OCI-M2 (cell line): ENCODE results near the gene DMAC2.
"Not testable (repeated sequence)": the region's sequence is repeated elsewhere in the genome, so short reads cannot be mapped to it uniquely, and the experiment has no call there.

Experiments used
- DNase-seq: peaks from one replicate; lab custom pipeline; 2025; ENCODE audit not compliant: unreplicated experiment; lab: John Stamatoyannopoulos, UW

Gene DMAC2

DNA sequence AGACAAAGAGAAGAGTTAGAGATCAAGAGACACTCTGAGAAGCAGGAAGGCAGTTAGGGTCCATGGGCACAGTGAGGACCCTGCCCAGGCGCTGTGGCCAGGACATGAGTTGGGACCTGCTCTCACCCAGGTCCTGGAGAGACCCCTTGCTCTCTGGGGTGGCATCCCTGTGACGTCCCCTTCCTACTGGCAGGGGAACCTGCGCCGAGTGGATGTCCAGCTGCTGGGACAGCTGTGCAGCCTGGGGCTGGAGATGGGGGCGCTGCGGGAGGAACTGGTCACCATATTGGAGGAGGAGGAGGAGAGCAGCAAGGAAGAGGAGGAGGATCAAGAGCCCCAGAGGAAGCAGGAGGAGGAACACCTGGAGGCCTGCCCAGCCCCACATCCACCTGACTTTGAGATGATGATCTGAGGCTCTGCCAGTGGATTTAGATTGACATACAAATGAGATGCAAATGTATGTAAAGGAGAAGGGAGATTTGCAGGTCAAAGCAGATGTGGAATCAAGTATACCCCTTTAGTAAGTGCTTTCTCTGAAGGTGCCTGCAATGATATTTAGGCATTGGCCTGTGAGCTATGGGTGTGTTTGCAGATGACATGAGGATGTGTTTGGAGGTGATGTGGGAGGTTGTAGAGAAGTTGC, 4.2 kb upstream of the DMAC2 start:
- no peak for DNase-seq

- no peak for DNase-seq
Measured at GRCh38 chr19:41442473-41443355, 3.0 kb upstream of the DMAC2 start, which contains the start of gene ERICH4. TSS of gene ERICH4 (plus strand) at chr19:41443156. CDS start at chr19:41443170, 14 bp downstream.

DNA sequence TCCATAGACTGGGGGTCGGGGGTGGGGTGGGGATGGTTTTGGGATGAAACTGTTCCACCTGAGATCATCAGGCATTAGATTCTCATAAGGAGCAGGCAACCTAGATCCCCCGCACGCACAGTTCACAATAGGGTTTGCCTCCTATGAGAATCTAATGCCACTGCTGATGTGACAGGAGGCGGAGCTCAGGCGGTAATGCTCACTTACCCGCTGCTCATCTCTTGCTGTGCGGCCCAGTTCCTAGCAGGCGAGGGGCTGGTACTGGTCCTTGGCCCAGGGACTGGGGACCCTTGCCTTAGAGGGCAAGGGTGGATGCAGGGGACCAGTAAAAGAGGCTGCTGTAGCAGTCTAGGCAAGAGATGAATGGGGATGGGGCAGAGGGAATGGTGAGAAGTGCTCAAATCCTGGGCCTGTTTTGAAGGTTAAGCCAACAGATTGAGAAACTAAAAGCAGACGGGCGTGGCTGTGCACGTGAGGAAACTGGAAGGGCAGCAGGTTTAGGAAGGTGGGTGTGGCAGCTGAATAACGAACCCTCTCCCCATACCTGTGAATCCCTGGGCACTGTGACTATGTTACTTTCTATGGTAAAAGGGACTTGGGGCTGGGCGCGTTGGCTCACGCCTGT, 1.7 kb upstream of the DMAC2 start:
- no peak for DNase-seq

DNA sequence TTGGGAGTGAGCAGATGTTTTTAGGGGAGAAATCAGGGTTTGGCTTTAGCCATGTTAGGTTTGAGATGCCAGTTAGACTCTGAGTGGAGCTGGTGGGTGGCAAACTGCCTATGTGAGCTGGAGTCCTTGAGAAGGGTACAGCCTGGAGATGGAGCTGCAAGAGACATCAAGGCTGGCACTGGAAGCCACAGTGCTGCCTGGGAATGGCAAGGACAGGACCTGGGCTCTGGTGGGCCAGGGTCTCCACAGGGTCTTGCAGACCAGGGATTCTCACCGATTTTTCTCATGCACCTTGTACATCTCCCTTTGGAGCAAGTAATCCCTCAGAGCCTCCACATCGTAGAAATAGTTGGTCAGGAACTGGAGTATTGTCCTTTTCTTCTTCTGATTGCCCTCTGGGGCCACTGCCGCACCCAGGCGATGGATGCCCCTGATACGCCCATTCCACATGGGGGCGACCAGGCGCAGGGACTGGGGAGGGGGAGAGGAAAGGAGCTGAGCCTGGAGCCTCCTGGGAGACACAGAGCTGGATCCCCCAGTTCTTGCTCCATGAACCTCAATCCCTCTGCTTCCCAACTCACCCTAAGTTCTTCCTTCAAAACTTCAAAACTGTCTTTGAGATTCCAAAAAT, 1.7 kb downstream of the DMAC2 start:
- DNase-seq: no peak

DNA sequence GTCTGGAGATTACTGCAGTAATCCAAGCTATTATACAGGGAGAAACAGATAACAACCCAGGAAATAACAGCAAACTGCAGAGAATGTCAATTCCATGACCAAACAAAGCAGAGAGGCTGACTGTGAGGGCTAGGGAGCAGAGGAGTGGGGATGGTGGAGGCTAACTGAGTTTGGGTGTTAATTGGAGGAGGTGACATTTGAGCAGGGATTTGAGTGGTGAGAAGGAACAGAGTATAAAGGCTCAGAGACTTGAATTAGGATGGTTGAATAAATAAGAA, 3.1 kb downstream of the DMAC2 start:
- no peak for DNase-seq

DNA sequence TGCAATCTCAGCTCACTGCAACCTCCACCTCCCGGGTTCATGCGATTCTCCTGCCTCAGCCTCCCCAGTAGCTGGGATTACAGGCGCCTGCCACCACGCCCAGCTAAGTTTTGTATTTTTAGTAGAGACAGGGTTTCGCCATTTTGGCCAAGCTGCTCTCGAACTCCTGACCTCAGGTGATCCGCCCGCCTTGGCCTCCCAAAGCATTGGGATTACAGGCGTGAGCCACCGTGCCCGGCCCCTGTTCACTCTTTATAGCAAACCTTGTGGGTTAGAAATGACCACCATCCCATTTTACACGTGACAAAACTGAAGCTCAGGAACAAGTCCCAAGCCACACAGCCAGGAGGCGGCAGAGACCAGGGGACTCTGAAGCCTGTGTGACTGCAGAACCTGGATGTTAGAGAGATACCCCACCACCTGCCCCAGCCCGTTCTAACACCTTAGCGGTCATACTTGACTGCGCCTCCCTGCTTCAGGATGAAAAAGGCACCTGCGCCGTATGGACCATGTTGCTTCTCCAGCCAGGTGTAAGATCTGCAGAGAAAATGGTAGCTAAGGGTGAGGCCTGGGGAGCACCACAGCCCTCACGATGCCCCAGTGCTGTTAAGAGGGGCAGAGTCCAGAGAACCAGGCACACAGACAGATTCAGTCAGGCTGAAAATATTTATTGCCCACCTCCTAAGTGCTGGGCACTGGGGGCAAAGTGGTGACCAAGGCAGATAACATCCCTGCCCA, 3.6 kb downstream of the DMAC2 start:
- no peak for DNase-seq

DNA sequence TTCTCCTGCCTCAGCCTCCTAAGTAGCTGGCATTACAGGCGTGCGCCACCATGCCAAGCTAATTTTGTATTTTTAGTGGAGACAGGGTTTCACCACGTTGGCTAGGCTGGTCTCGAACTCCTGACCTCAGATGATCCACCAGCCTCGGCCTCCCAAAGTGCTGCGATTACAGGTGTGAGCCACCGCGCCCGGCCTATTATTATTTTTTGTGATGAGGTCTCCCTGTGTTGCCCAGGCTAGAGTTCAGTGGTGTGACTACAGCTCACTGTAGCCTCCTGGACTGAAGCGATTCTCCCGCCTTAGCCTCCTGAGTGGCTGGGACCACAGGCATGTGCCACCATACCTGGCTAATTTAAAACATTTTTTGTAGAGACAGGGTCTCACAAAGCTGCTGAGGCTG, 4.3 kb downstream of the DMAC2 start:
- not testable (repeated sequence) for DNase-seq

GRCh38 chr19:41434450-41434849, 5.3 kb downstream of the DMAC2 start:
- no peak for DNase-seq

DNA sequence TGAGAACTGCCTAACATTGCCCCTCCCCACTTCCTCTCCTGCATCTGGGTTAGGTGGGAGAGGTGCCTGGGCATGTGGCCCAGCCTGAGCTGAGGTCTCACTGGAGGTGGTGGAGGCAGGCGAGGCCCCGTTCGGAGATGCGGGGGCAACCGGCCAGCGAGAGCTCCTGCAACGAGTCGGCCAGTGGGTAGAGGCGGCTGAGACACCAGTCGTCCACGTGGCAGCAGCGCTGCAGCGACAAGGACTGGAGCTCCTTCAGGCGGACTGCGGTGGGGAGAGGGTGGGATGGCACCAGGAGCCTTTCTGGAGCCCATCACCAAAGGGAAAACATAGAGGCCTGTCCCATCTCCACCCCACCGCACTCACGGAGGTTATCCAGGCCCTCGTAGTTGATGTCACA, 6.5 kb downstream of the DMAC2 start:
- DNase-seq: no peak

GRCh38 chr19:41431426-41432386, 8.0 kb downstream of the DMAC2 start:
- DNase-seq: no peak

GRCh38 chr19:41430922-41431321, 8.8 kb downstream of the DMAC2 start:
- DNase-seq: no peak

GRCh38 chr19:41428481-41428859, 11.2 kb downstream of the DMAC2 start:
- no peak for DNase-seq

GRCh38 chr19:41427647-41428480, 11.8 kb downstream of the DMAC2 start:
- DNase-seq: no peak

- no peak for DNase-seq
Measured at GRCh38 chr19:41426952-41427646, 12.6 kb downstream of the DMAC2 start, which contains the start of gene B3GNT8. TSS of gene B3GNT8 (minus strand) at chr19:41427374. CDS start at chr19:41426778, 596 bp downstream.

- DNase-seq: no peak
Measured at GRCh38 chr19:41426116-41426841, 13.4 kb downstream of the DMAC2 start.

GRCh38 chr19:41425174-41426115, 14.3 kb downstream of the DMAC2 start:
- no peak for DNase-seq
